Activated B cell treated with CpG ODN at 0.5 μM for 24 hours (primary cell): Measurements from ENCODE around the gene RAG2. TPM values are rescaled to one million over a fixed set of nuclear protein-coding genes. Genes with fewer than 3 reads are reported as not detected.

Experiments used
- ATAC-seq: fragments of 200-7000 bp; cut with Tn5 transposase; one replicate; pipeline ENCODE4 v1.10.0; 2021; ENCODE audit warnings: low read depth, mild to moderate bottlenecking, moderate library complexity
- CTCF ChIA-PET: fragments of 350-600 bp; sonication (Branson Sonifier 250); formaldehyde crosslinking; loops from one replicate; lab custom pipeline; 2021; ENCODE audit warnings: antibody characterized with exemption; lab: Charles Lee
- POLR2A ChIA-PET: fragments of 350-600 bp; sonication (Branson Sonifier 250); formaldehyde crosslinking; loops from one replicate; lab custom pipeline; 2021; ENCODE audit warnings: antibody characterized with exemption; lab: Charles Lee
- DNase-seq: peaks from one replicate; pipeline ENCODE4 v3.0.0; 2022
- H3K27ac Mint-ChIP-seq: one replicate; pipeline ENCODE4 v1.8.0; 2020; ENCODE audit warnings: mixed read lengths
- H3K27me3 Mint-ChIP-seq: one replicate; pipeline ENCODE4 v1.8.0; 2021; ENCODE audit warnings: mixed read lengths
- H3K36me3 Mint-ChIP-seq: one replicate; pipeline ENCODE4 v1.8.0; 2021; ENCODE audit warnings: low read depth, mixed read lengths
- H3K4me1 Mint-ChIP-seq: one replicate; pipeline ENCODE4 v1.8.0; 2021; ENCODE audit warnings: mixed read lengths
- H3K4me3 Mint-ChIP-seq: one replicate; pipeline ENCODE4 v1.8.0; 2020; ENCODE audit warnings: mild to moderate bottlenecking, mixed read lengths
- H3K9me3 Mint-ChIP-seq: one replicate; pipeline ENCODE4 v1.8.0; 2020; ENCODE audit warnings: mixed read lengths
- CTCF ChIP-seq: fragments of 200-600 bp; IDR thresholded peaks from one replicate; pipeline ENCODE4 v1.8.0; 2022; ENCODE audit warnings: antibody characterized with exemption, mild to moderate bottlenecking
- intact Hi-C: fragments of 100-400 bp; cut with micrococcal nuclease; formaldehyde crosslinking; loops from one replicate; pipeline ENCODE4 v1.15.1; 2024
- total RNA-seq: library from RNA; stranded (reverse); gene quantifications from 2 replicates; pipeline ENCODE4 v1.2.3, GENCODE V29; 2022

The RAG2 gene
- total RNA-seq, 1 donor from 2014 or later = not detected

GRCh38 chr11:36567694-36568093, 30.3 kb downstream of the RAG2 start, which contains the start of gene RAG1:
Gene RAG1, plus strand, starts transcription at chr11:36568007. Its CDS starts 5,298 bp downstream, at chr11:36573305.
- Mint-ChIP-seq H3K4me3 (no peak within 1 kb of the TSS), H3K9me3 (no peaks in the 10 kb centered on the region), H3K36me3 (no peaks in the 10 kb centered on the region), H3K27me3 (peaks cover 52% of the 10 kb centered on the region), H3K27ac (no peak within 1 kb of the TSS), H3K4me1 (peaks cover 6% of the 10 kb centered on the region)
- ATAC-seq (no peak), DNase-seq (no peak)
- ChIA-PET CTCF (interaction anchor here (1.4 kb wide), 1 partner anchor 104 kb away, joined by 3 read pairs; no protein-coding TSS in a partner anchor), POLR2A (no interaction called here)
- intact Hi-C loops = no loop called here
- TF ChIP-seq CTCF = no peak

- no peak for DNase-seq
- ChIA-PET POLR2A (no interaction called here), CTCF (interaction anchor here (0.7 to 3.5 kb wide), 4 partner anchors 105 to 274 kb away, joined by 3 to 17 read pairs (median 3); no protein-coding TSS in a partner anchor)
- TF ChIP-seq CTCF = no peak
- Mint-ChIP-seq H3K27ac (no peak overlapping the region), H3K4me1 (peaks cover 6% of the 10 kb centered on the region), H3K4me3 (no peak overlapping the region), H3K9me3 (no peaks in the 10 kb centered on the region), H3K36me3 (no peaks in the 10 kb centered on the region), H3K27me3 (peaks cover 48% of the 10 kb centered on the region)
- ATAC-seq = no peak
- intact Hi-C loops = no loop called here
Observed at GRCh38 chr11:36566407-36567053, 31.5 kb downstream of the RAG2 start.

- TF ChIP-seq CTCF = no peak
- Mint-ChIP-seq H3K9me3 (no peaks in the 10 kb centered on the region), H3K36me3 (no peaks in the 10 kb centered on the region), H3K4me3 (no peak overlapping the region), H3K4me1 (peaks cover 6% of the 10 kb centered on the region), H3K27ac (no peak overlapping the region), H3K27me3 (peaks cover 41% of the 10 kb centered on the region)
- ATAC-seq (no peak), DNase-seq (no peak)
- ChIA-PET POLR2A (no interaction called here), CTCF (interaction anchor here (0.6 to 4.3 kb wide), 8 partner anchors 8 to 185 kb away, joined by 3 to 27 read pairs (median 6); no protein-coding TSS in a partner anchor)
- intact Hi-C loops = no loop called here
Observed at GRCh38 chr11:36565031-36565610, 32.9 kb downstream of the RAG2 start.

GRCh38 chr11:36564376-36565030, 33.5 kb downstream of the RAG2 start:
- POLR2A ChIA-PET = no interaction called here
- Mint-ChIP-seq H3K4me3 (peak overlapping the region; percentile 57), H3K4me1 (peaks cover 6% of the 10 kb centered on the region), H3K27me3 (peaks cover 41% of the 10 kb centered on the region), H3K9me3 (peaks cover 4% of the 10 kb centered on the region), H3K36me3 (no peaks in the 10 kb centered on the region), H3K27ac (no peak overlapping the region)
- CTCF ChIA-PET = interaction anchor here (0.6 to 4.3 kb wide), 11 partner anchors 9 to 272 kb away, joined by 3 to 27 read pairs (median 3); partner anchors contain the start of gene TRAF6
- no peak for DNase-seq
- ATAC-seq = no peak
- TF ChIP-seq CTCF = no peak
- intact Hi-C loops = loop anchor here (1.0 kb wide), 2 partner anchors 109 to 183 kb away; no protein-coding TSS in a partner anchor
